NOMO-1 (cell line): ENCODE results near the gene TMPRSS2.

ENCODE experiments used
- DNase-seq, 2 experiments: peaks; one replicate each; lab custom pipeline; 2025; ENCODE audit not compliant: unreplicated experiment in 2 of 2; lab: John Stamatoyannopoulos, UW

Gene TMPRSS2

DNA sequence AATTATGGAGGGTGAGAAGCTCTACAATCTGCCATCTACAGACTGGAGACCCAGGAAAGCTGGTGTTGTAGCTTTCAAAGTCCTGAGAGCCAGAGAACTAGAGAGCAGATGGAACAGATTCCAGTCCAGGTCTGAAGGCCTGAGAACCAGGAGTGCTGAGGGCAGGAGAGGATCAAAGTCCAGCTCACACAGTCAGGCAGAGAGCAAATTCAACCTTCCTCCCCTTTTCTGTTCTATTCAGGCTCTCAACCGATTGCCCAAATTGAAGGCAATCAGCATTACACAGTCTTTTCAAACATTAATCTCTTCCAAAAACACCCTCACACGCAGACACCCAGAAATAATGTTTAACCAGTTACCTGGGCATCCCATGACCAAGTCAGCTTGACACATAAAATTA is 2.5 kb upstream of the TMPRSS2 start:
- no peak for DNase-seq

GRCh38 chr21:41509733-41510132 is 1.8 kb upstream of the TMPRSS2 start:
- DNase-seq: no peak

- DNase-seq: no peak
These were observed 1.2 kb upstream of the TMPRSS2 start for GRCh38 chr21:41509145-41509496.

- DNase-seq: no peak
These were observed 622 bp upstream of the TMPRSS2 start for GRCh38 chr21:41508415-41509144.

- DNase-seq: no peak
These were observed 1.1 kb downstream of the TMPRSS2 start for GRCh38 chr21:41506611-41507520.

GRCh38 chr21:41506005-41506594 is 1.9 kb downstream of the TMPRSS2 start:
- no peak for DNase-seq

DNA sequence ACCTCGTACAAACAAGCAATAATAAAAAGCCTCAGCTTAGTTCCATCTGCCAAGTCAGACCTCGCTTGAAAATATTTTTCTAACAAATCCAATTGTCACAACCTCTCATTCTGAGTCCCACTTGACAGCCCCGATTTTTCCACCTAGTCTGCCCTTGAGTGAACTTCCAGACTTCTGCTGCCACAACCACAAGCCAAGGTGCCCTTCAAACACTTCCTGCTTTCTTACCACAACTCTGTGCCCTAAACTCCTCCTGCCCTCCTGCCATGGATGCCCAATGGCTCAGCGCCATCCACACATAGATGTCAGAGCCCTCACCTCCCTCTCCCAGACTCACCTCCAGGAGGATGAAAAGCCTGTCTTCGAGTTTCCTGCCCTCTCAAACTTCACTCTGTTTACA is 3.9 kb downstream of the TMPRSS2 start:
- DNase-seq: no peak

GRCh38 chr21:41503331-41503730 is 4.6 kb downstream of the TMPRSS2 start:
- DNase-seq: no peak

DNA sequence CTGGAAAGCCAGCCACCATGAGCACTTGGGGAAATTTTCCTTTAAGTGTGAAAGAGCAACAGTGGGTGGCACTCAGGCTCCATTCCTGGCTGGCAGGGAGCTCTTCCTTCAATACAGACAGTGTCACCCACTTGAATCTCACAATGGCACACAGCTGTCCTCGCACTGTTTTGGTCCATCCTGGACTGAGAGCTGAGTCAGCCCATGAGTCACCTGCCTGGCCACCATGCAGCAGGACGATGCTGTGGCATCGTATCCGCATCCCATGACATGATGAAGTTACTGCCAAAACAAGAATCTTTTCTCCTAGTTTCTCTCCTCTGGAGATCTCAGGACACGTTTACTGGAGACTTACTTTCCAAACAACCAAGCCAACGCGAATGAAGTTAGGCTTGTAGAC is 6.0 kb downstream of the TMPRSS2 start:
- DNase-seq: no peak

DNA sequence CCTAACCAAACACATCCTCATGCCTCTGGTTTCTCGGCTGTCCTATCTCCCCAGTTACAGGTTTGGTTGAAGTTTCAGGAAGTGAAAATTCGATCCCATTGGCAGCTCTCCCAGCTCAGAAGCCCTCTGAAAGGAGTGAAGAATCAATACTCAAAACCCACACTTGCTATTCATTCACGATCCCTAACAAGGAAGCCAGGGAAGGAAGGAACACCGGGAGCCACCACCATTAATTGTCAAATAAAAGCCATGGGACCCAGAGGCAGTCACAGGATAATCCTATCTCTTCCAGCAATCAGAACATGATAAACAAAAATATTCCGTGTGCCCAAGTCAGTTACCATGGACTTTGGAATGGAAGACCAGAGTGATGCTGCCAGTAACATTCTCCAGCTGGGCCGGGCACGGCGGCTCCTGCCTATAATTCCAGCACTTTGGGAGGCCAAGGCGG is 7.0 kb downstream of the TMPRSS2 start:
- DNase-seq: no peak

DNA sequence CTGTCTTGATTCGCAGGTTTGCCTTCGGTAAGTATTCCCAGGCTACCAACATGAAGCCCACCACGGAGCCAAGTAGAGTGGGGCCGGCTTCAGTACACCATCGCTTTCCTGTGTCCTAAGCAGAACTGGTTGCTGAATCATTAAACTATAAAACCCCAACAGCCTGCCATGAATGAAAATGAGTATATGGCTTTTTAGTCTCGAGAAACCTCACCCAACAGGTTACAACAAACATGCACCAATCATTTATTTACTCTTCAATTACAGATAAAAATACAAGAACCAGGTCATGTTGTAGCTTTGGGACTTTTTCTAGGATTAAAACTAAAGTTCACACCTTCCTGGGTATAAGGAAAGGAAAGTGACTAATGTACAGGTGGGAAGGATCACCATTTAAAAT is 7.6 kb downstream of the TMPRSS2 start:
- DNase-seq: no peak

DNA sequence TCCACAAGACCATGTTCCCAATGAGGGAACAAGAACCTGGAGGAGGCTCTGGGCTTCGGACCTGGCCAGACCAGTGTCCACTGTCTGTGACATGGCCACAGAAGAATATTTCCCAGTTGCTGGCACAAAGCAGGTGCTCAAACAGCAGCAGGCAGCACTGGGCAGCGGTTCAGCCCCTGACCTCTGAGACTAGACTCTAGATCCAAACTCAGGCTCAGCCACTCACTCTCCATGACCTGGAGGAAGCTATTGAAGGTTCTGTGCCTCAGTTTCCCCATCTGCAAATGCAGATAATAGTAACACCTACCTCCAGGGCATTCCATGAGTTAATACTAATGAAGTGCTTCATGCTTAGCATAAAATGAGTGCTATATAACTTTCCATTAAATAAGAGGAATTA is 8.0 kb downstream of the TMPRSS2 start:
- DNase-seq: no peak

DNA sequence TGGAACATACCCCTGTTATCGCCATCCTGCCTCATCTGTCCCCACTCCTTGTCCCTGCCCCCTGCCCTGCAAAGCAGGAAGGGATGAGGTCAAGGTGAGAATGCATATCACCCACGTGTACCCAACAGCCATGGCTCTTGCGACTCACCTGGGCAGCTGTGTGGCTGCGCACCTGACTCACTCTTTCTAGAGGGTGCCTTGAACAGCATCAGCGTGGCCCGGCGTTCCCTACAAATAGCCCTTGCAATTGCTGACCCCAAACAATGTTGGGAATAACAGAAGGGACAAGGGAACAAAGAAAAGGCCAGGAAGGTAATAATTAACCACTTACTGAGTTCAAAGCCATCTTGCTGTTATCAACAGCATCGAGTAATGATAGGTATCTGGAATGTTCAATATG is 10.2 kb downstream of the TMPRSS2 start:
- no peak for DNase-seq

GRCh38 chr21:41497008-41497407 is 10.9 kb downstream of the TMPRSS2 start:
- no peak for DNase-seq

- DNase-seq: no peak
These were observed 13.7 kb downstream of the TMPRSS2 start for GRCh38 chr21:41494242-41494641.

GRCh38 chr21:41491412-41491811 is 16.5 kb downstream of the TMPRSS2 start:
- no peak for DNase-seq

DNA sequence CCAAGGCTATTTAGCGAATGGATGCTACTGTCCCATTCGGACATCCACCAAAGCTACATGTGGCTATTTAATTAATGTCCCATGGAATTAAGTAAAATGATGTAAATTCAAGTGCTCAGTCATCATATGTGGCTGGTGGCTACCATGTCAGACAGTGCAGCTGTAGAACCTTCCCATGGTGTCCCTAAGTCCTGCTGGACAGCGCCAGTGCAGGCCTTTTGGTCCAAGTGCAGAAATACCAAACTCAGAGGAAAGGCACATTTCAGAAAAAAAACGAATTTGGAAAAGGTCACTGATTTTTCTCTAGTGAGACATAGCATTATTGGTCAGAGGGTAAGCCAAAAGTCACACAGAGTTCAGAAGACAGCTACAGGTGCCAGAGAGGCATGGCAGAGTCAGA is 17.6 kb downstream of the TMPRSS2 start:
- no peak for DNase-seq

- DNase-seq: no peak
These were observed 18.6 kb downstream of the TMPRSS2 start for GRCh38 chr21:41489329-41489728.

- DNase-seq: no peak
These were observed 19.9 kb downstream of the TMPRSS2 start for GRCh38 chr21:41488080-41488479.

DNA sequence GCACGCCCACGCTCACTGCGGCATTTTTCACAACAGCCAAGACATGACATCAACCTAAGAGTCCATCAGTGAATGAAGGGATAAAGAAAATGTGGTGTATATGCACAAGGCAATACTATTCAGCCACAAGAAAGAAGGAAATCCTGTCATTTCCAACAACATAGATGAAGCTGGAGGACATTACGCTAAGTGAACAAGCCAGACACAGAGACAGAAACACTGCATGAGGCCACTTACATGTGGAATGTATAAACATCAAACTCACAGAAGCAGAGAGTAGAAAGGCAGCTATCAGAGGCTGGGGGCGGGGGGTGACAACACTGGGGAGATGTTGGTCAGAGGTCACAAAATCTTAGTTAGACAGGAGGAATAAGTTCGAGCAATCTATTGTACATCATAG is 20.9 kb downstream of the TMPRSS2 start:
- no peak for DNase-seq

GRCh38 chr21:41483973-41484372 is 24.0 kb downstream of the TMPRSS2 start:
- no peak for DNase-seq

- DNase-seq: no peak
These were observed 24.5 kb downstream of the TMPRSS2 start for GRCh38 chr21:41483415-41483814.
